HT1080 (cell line): ENCODE data around the gene APOL3. TPM values are rescaled to one million over a fixed set of nuclear protein-coding genes. Genes with fewer than 3 reads are reported as not detected.
A peak's percentile ranks its signal among the peaks of the same experiment; 100 is the strongest.
"Not testable (repeated sequence)": the region's sequence is repeated elsewhere in the genome, so short reads cannot be mapped to it uniquely, and the experiment has no call there.

ENCODE experiments used
- DNase-seq: peaks from one replicate; pipeline ENCODE4 v3.0.0-alpha.2; 2015; ENCODE audit warnings: low read depth
- total RNA-seq: library from RNA; depleted of rRNA; stranded (reverse); fragments of >200 nt; shearing (Covaris generic); gene quantifications from 2 replicates; pipeline ENCODE4 v1.2.3, GENCODE V29; 2014

The APOL3 gene
- total RNA-seq, 1 experiment from 2014 or later, result 3.0 TPM

GRCh38 chr22:36136988-36137387 lies 23.6 kb downstream of the APOL3 start:
- no peak for DNase-seq

GRCh38 chr22:36136475-36136874 lies 24.1 kb downstream of the APOL3 start:
- DNase-seq, result peak; percentile 38

- no peak for DNase-seq
Measured at GRCh38 chr22:36135306-36135980, 25.1 kb downstream of the APOL3 start.

GRCh38 chr22:36134182-36134581 lies 26.4 kb downstream of the APOL3 start:
- DNase-seq, result no peak

GRCh38 chr22:36131907-36132306 lies 28.6 kb downstream of the APOL3 start:
- no peak for DNase-seq

GRCh38 chr22:36129486-36130388 lies 30.8 kb downstream of the APOL3 start:
- DNase-seq, result no peak

GRCh38 chr22:36129071-36129470 lies 31.5 kb downstream of the APOL3 start:
- DNase-seq, result no peak

- DNase-seq, result no peak
Measured at GRCh38 chr22:36125994-36126531, 34.5 kb downstream of the APOL3 start.

- no peak for DNase-seq
Measured at GRCh38 chr22:36125434-36125833, 35.1 kb downstream of the APOL3 start.

GRCh38 chr22:36124666-36125065 lies 35.9 kb downstream of the APOL3 start:
- DNase-seq, result no peak

- peak; percentile 89 for DNase-seq
Measured at GRCh38 chr22:36123673-36124630, 36.6 kb downstream of the APOL3 start.

- DNase-seq, result not testable (repeated sequence)
Measured at GRCh38 chr22:36120621-36121351, 39.8 kb downstream of the APOL3 start.

- no peak for DNase-seq
Measured at GRCh38 chr22:36117053-36117554, 43.5 kb downstream of the APOL3 start.

GRCh38 chr22:36116127-36116526 lies 44.4 kb downstream of the APOL3 start:
- no peak for DNase-seq

GRCh38 chr22:36113121-36113520 lies 47.4 kb downstream of the APOL3 start:
- DNase-seq, result no peak

- DNase-seq, result no peak
Measured at GRCh38 chr22:36111316-36111715, 49.2 kb downstream of the APOL3 start.

GRCh38 chr22:36110306-36110881 lies 50.2 kb downstream of the APOL3 start:
- no peak for DNase-seq

GRCh38 chr22:36107436-36107835 lies 53.1 kb downstream of the APOL3 start:
- no peak for DNase-seq

- DNase-seq, result no peak
Measured at GRCh38 chr22:36106910-36107309, 53.6 kb downstream of the APOL3 start.

- DNase-seq, result peak; percentile 46
Measured at GRCh38 chr22:36104988-36105387, 55.6 kb downstream of the APOL3 start.
